Activated CD8-positive, alpha-beta T cell treated with anti-CD3 and anti-CD28 coated beads for 36 hours (primary cell): ENCODE measurements around the gene CELF4. TPM values are rescaled to one million over a fixed set of nuclear protein-coding genes. Genes with fewer than 3 reads are reported as not detected.

ENCODE experiments used
- ATAC-seq: fragments of 200-7000 bp; cut with Tn5 transposase; one replicate; pipeline ENCODE4 v1.10.0; 2021; ENCODE audit warnings: mild to moderate bottlenecking, moderate library complexity
- CTCF ChIA-PET: fragments of 350-600 bp; sonication (Branson Sonifier 250); formaldehyde crosslinking; loops from one replicate; lab custom pipeline; 2021; ENCODE audit warnings: antibody characterized with exemption; lab: Charles Lee
- POLR2A ChIA-PET: fragments of 350-600 bp; sonication (Branson Sonifier 250); formaldehyde crosslinking; loops from one replicate; lab custom pipeline; 2021; ENCODE audit warnings: antibody characterized with exemption; lab: Charles Lee
- DNase-seq: peaks from one replicate; pipeline ENCODE4 v3.0.0-alpha.2; 2020
- H3K27ac Mint-ChIP-seq: one replicate; pipeline ENCODE4 v1.8.0; 2021; ENCODE audit warnings: mild to moderate bottlenecking, mixed read lengths
- H3K27me3 Mint-ChIP-seq: one replicate; pipeline ENCODE4 v1.8.0; 2021; ENCODE audit warnings: mixed read lengths
- H3K36me3 Mint-ChIP-seq: one replicate; pipeline ENCODE4 v1.8.0; 2021; ENCODE audit warnings: low read depth, mixed read lengths
- H3K4me1 Mint-ChIP-seq: one replicate; pipeline ENCODE4 v1.8.0; 2021; ENCODE audit warnings: low read depth, mixed read lengths
- H3K4me3 Mint-ChIP-seq: one replicate; pipeline ENCODE4 v1.8.0; 2021; ENCODE audit warnings: mild to moderate bottlenecking, moderate library complexity, mixed read lengths
- H3K9me3 Mint-ChIP-seq: one replicate; pipeline ENCODE4 v1.8.0; 2021; ENCODE audit warnings: mixed read lengths
- intact Hi-C: fragments of 100-400 bp; cut with micrococcal nuclease; formaldehyde crosslinking; loops from one replicate; pipeline ENCODE4 v1.10.0; 2022
- total RNA-seq, 2 experiments: library from RNA; stranded (reverse); gene quantifications; one replicate each; pipeline ENCODE4 v1.2.3, GENCODE V29; 2021
- TF ChIP-seq, protein P1 (sequence below): fragments of 200-600 bp; IDR thresholded peaks from one replicate; pipeline ENCODE4 v1.8.0; 2022; ENCODE audit warnings: antibody characterized with exemption, mild to moderate bottlenecking

CELF4 gene
- total RNA-seq, 2 experiments from 2014 or later = not detected

DNA sequence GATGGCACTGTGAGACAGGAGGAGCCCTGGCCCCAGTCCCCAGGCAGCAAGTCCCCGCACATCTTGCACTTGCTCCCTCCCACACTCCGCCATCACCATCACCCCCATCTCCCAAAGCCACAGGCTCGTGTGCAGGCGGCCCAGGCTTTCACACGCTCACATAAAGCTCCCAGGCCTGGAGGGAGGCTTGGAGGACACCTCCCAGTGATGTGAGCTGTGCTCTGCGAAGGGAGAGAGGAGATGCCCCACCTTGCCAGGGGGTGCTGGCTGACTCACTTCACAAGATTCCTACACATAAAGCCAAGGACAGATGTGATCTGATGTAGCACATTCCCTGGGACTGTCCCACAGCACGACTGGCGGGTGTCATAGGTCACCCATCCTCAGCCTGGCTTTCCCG, 28.9 kb downstream of the CELF4 start:
- Mint-ChIP-seq H3K27me3 (peaks cover 16% of the 10 kb centered on the region), H3K36me3 (no peaks in the 10 kb centered on the region), H3K4me3 (no peak overlapping the region), H3K9me3 (no peaks in the 10 kb centered on the region), H3K4me1 (peaks cover 3% of the 10 kb centered on the region), H3K27ac (no peak overlapping the region)
- CTCF ChIA-PET = no interaction called here
- DNase-seq (no peak), ATAC-seq (no peak)
- intact Hi-C loops = loop anchor here (5.0 kb wide), 1 partner anchor 149 kb away; no protein-coding TSS in a partner anchor
- TF ChIP-seq, protein P1, sequence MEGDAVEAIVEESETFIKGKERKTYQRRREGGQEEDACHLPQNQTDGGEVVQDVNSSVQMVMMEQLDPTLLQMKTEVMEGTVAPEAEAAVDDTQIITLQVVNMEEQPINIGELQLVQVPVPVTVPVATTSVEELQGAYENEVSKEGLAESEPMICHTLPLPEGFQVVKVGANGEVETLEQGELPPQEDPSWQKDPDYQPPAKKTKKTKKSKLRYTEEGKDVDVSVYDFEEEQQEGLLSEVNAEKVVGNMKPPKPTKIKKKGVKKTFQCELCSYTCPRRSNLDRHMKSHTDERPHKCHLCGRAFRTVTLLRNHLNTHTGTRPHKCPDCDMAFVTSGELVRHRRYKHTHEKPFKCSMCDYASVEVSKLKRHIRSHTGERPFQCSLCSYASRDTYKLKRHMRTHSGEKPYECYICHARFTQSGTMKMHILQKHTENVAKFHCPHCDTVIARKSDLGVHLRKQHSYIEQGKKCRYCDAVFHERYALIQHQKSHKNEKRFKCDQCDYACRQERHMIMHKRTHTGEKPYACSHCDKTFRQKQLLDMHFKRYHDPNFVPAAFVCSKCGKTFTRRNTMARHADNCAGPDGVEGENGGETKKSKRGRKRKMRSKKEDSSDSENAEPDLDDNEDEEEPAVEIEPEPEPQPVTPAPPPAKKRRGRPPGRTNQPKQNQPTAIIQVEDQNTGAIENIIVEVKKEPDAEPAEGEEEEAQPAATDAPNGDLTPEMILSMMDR = no peak
- POLR2A ChIA-PET = no interaction called here

DNA sequence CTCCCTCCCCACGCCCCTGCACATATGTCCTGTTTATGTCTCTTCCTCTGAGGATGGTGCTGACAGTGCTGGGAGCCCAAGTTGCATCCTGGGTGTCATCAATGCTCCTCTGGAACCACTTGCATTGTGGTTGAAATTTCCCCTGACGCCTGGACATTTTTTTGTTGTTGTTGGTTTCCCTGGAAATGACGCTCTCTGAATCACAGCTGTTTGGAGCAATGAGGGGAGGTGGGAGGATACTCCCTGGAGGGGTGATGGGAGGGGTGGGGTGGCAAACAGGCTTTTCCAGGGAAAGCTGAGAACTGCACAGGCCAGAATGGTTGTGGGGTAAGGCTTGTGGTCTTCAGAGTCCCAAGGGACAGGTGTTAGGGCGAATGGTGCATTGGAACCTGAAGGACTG, 29.6 kb downstream of the CELF4 start:
- ATAC-seq = no peak
- H3K9me3 Mint-ChIP-seq = no peaks in the 10 kb centered on the region
- peaks cover 3% of the 10 kb centered on the region for H3K4me1 Mint-ChIP-seq
- peaks cover 18% of the 10 kb centered on the region for H3K27me3 Mint-ChIP-seq
- ChIA-PET POLR2A (no interaction called here), CTCF (no interaction called here)
- TF ChIP-seq, protein P1 = no peak
- intact Hi-C loops = loop anchor here (5.0 kb wide), 1 partner anchor 149 kb away; no protein-coding TSS in a partner anchor
- H3K27ac Mint-ChIP-seq = no peak overlapping the region
- no peaks in the 10 kb centered on the region for H3K36me3 Mint-ChIP-seq
- DNase-seq = no peak
- no peak overlapping the region for H3K4me3 Mint-ChIP-seq

DNA sequence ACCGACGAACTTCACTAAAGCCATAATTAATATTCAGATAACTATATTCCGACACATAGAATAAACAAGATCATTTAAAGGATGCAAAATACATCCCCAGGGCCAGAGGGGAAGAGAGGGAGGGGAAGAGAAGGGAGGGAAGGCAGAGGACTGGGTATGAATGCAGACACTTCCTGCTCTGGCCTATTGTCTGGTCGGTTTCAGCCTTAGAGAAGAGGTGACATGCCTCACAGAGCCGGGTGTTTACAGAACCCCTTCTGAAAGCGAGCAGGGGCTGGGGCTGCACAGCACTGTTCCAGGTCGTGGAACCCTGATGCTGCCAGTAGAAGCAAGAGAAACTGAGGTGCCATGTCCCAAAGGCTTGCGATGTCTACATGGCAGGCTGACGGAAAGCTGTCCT, 31.0 kb downstream of the CELF4 start:
- Mint-ChIP-seq H3K4me1 (peaks cover 3% of the 10 kb centered on the region), H3K36me3 (no peaks in the 10 kb centered on the region), H3K4me3 (no peak overlapping the region), H3K9me3 (no peaks in the 10 kb centered on the region), H3K27me3 (peaks cover 15% of the 10 kb centered on the region), H3K27ac (no peak overlapping the region)
- DNase-seq (no peak), ATAC-seq (no peak)
- ChIA-PET POLR2A (no interaction called here), CTCF (no interaction called here)
- intact Hi-C loops = loop anchor here (5.0 kb wide), 1 partner anchor 147 kb away; no protein-coding TSS in a partner anchor
- TF ChIP-seq, protein P1 = no peak

DNA sequence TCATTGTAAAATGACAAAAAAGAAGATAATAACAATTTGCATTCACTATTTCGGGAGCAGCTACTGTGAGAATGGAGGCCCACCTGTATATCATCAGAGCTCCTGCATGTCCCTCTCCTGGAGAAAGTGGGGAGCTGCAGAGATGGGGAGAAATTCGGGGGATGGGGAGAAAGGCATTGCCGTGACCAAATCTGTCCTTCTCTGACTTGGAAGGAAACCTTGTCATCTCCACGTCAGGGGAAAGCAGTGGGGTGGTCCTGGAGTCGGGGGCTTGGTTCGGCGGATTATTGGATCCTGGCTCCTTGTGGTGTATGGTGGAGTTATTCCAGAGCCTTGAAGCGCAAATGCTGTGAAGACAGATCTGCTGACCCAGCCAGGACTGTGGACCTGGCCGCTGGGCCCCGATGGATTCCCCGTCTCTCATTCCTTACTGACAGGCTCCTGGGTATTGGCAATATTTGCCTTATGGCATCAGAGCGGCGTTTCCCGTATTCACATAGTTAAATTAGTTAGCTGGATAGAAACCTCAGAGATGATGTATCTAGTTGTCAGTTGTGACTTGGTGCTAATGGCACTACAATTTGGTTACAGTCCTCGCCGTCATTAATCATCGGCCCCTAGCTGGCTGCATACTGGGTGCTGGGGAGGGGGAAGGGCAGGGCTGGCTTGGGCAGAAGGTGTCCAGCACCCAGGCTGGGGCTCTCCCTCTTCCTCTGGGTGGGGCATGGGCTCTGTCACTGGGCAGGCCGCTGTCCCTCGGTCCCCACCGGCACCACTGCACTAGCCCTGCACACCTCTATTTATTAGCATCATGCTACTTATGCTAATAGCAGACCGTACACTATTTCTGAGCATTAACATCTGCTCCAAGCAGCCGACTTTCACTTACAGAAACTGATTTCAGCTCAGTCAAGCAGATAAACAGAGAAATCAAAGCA, 31.7 kb downstream of the CELF4 start:
- Mint-ChIP-seq H3K9me3 (no peaks in the 10 kb centered on the region), H3K36me3 (no peaks in the 10 kb centered on the region), H3K27me3 (peaks cover 17% of the 10 kb centered on the region), H3K27ac (no peak overlapping the region), H3K4me1 (peaks cover 3% of the 10 kb centered on the region), H3K4me3 (no peak overlapping the region)
- POLR2A ChIA-PET = no interaction called here
- CTCF ChIA-PET = no interaction called here
- no peak for DNase-seq
- TF ChIP-seq, protein P1 = no peak
- no peak for ATAC-seq
- intact Hi-C loops = no loop called here

DNA sequence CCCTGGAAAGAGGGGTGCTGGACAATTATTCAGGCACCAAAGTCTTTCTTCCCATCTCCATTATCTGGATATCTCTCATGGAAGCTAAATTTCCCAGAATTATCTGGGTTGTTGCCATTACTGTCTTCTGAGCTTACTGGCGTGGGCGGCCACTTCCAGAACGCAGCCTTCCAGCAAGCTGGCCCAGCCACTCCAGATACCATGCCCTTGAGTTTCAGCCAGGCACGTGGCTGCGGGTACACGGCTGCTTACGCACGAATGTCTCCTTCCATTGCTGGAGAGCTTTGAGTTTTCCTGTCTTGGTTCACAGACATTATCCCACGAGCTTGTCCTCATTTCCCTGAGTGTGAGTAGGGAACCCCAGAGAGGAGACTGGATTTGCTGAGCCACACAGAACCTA, 32.7 kb downstream of the CELF4 start:
- no peak overlapping the region for H3K4me3 Mint-ChIP-seq
- peaks cover 7% of the 10 kb centered on the region for H3K27me3 Mint-ChIP-seq
- no peak overlapping the region for H3K27ac Mint-ChIP-seq
- TF ChIP-seq, protein P1 = no peak
- ATAC-seq (no peak), DNase-seq (no peak)
- no peaks in the 10 kb centered on the region for H3K9me3 Mint-ChIP-seq
- ChIA-PET POLR2A (no interaction called here), CTCF (no interaction called here)
- intact Hi-C loops = no loop called here
- no peaks in the 10 kb centered on the region for H3K36me3 Mint-ChIP-seq
- H3K4me1 Mint-ChIP-seq = no peaks in the 10 kb centered on the region
